ENCODE measurements around the gene BCAS3.
"Not testable (repeated sequence)": the region's sequence is repeated elsewhere in the genome, so short reads cannot be mapped to it uniquely, and the experiment has no call there.

Gene BCAS3

GRCh38 chr17:61015966-61016365, 338.3 kb downstream of the BCAS3 start:
- Mint-ChIP-seq H3K4me3 (no peak overlapping the region), H3K9me3 (no peaks in the 10 kb centered on the region), H3K36me3 (peaks cover 19% of the 10 kb centered on the region), H3K27me3 (no peaks in the 10 kb centered on the region), H3K27ac (no peak overlapping the region), H3K4me1 (no peaks in the 10 kb centered on the region)
- no peak for ATAC-seq

GRCh38 chr17:61017317-61018006, 339.8 kb downstream of the BCAS3 start:
- Mint-ChIP-seq H3K36me3 (peaks cover 19% of the 10 kb centered on the region), H3K9me3 (no peaks in the 10 kb centered on the region), H3K4me1 (no peaks in the 10 kb centered on the region), H3K4me3 (no peak overlapping the region), H3K27ac (no peak overlapping the region), H3K27me3 (no peaks in the 10 kb centered on the region)
- ATAC-seq = no peak

- Mint-ChIP-seq H3K27me3 (no peaks in the 10 kb centered on the region), H3K36me3 (peaks cover 19% of the 10 kb centered on the region), H3K4me3 (no peak overlapping the region)
Measured at GRCh38 chr17:61018938-61019337, 341.3 kb downstream of the BCAS3 start.

GRCh38 chr17:61023996-61024395, 346.3 kb downstream of the BCAS3 start:
- Mint-ChIP-seq H3K4me3 (no peak overlapping the region), H3K4me1 (no peaks in the 10 kb centered on the region), H3K9me3 (peaks cover 3% of the 10 kb centered on the region), H3K36me3 (peaks cover 1% of the 10 kb centered on the region), H3K27ac (no peak overlapping the region), H3K27me3 (no peaks in the 10 kb centered on the region)
- no peak for ATAC-seq

More at GRCh38 chr17:61018938-61019337, 341.3 kb downstream of the BCAS3 start:
- H3K9me3 Mint-ChIP-seq = no peaks in the 10 kb centered on the region
- H3K27ac Mint-ChIP-seq = no peak overlapping the region
- H3K4me1 Mint-ChIP-seq = no peaks in the 10 kb centered on the region
- no peak for ATAC-seq

- no peak overlapping the region for H3K4me3 Mint-ChIP-seq
- H3K27me3 Mint-ChIP-seq = no peaks in the 10 kb centered on the region
- H3K27ac Mint-ChIP-seq = no peak overlapping the region
- H3K36me3 Mint-ChIP-seq = no peaks in the 10 kb centered on the region
- no peak for ATAC-seq
- peaks cover 3% of the 10 kb centered on the region for H3K9me3 Mint-ChIP-seq
- no peaks in the 10 kb centered on the region for H3K4me1 Mint-ChIP-seq
Measured at GRCh38 chr17:61026818-61027217, 349.2 kb downstream of the BCAS3 start.

GRCh38 chr17:61029181-61029580, 351.5 kb downstream of the BCAS3 start:
- no peak for ATAC-seq

GRCh38 chr17:61040666-61041065, 363.0 kb downstream of the BCAS3 start:
- peaks cover 33% of the 10 kb centered on the region for H3K36me3 Mint-ChIP-seq
- no peak overlapping the region for H3K27ac Mint-ChIP-seq
- H3K27me3 Mint-ChIP-seq = no peaks in the 10 kb centered on the region
- ATAC-seq = no peak
- H3K9me3 Mint-ChIP-seq = peaks cover 3% of the 10 kb centered on the region
- H3K4me1 Mint-ChIP-seq = no peaks in the 10 kb centered on the region
- H3K4me3 Mint-ChIP-seq = no peak overlapping the region

More at GRCh38 chr17:61029181-61029580, 351.5 kb downstream of the BCAS3 start:
- Mint-ChIP-seq H3K27me3 (no peaks in the 10 kb centered on the region), H3K4me1 (no peaks in the 10 kb centered on the region), H3K9me3 (peaks cover 3% of the 10 kb centered on the region), H3K27ac (no peak overlapping the region), H3K36me3 (no peaks in the 10 kb centered on the region), H3K4me3 (no peak overlapping the region)

- not testable (repeated sequence) for H3K9me3 Mint-ChIP-seq, H3K4me3 Mint-ChIP-seq, ATAC-seq, H3K27me3 Mint-ChIP-seq, H3K4me1 Mint-ChIP-seq, H3K27ac Mint-ChIP-seq
- peaks cover 33% of the 10 kb centered on the region for H3K36me3 Mint-ChIP-seq
Measured at GRCh38 chr17:61042348-61042747, 364.7 kb downstream of the BCAS3 start.

- H3K4me1 Mint-ChIP-seq = peaks cover 5% of the 10 kb centered on the region
- ATAC-seq = no peak
- H3K27me3 Mint-ChIP-seq = no peaks in the 10 kb centered on the region
- no peaks in the 10 kb centered on the region for H3K36me3 Mint-ChIP-seq
- H3K9me3 Mint-ChIP-seq = no peaks in the 10 kb centered on the region
- H3K4me3 Mint-ChIP-seq = no peak overlapping the region
- H3K27ac Mint-ChIP-seq = no peak overlapping the region
Measured at GRCh38 chr17:61047515-61047914, 369.9 kb downstream of the BCAS3 start.

GRCh38 chr17:61048376-61049106, 370.9 kb downstream of the BCAS3 start:
- Mint-ChIP-seq H3K27me3 (no peaks in the 10 kb centered on the region), H3K36me3 (no peaks in the 10 kb centered on the region), H3K27ac (no peak overlapping the region), H3K4me3 (no peak overlapping the region), H3K4me1 (peaks cover 5% of the 10 kb centered on the region), H3K9me3 (no peaks in the 10 kb centered on the region)
- no peak for ATAC-seq

- Mint-ChIP-seq H3K27me3 (no peaks in the 10 kb centered on the region), H3K36me3 (no peaks in the 10 kb centered on the region), H3K27ac (no peak overlapping the region), H3K4me3 (no peak overlapping the region), H3K4me1 (peaks cover under 1% of the 10 kb centered on the region), H3K9me3 (no peaks in the 10 kb centered on the region)
- ATAC-seq = no peak
Measured at GRCh38 chr17:61053469-61053868, 375.8 kb downstream of the BCAS3 start.

GRCh38 chr17:61054436-61054835, 376.8 kb downstream of the BCAS3 start:
- no peaks in the 10 kb centered on the region for H3K27me3 Mint-ChIP-seq
- no peaks in the 10 kb centered on the region for H3K9me3 Mint-ChIP-seq

GRCh38 chr17:61057257-61057656, 379.6 kb downstream of the BCAS3 start:
- H3K4me3 Mint-ChIP-seq = no peak overlapping the region
- H3K36me3 Mint-ChIP-seq = peaks cover 6% of the 10 kb centered on the region
- no peaks in the 10 kb centered on the region for H3K27me3 Mint-ChIP-seq
- no peaks in the 10 kb centered on the region for H3K9me3 Mint-ChIP-seq
- H3K27ac Mint-ChIP-seq = no peak overlapping the region
- no peaks in the 10 kb centered on the region for H3K4me1 Mint-ChIP-seq
- ATAC-seq = no peak

More at GRCh38 chr17:61054436-61054835, 376.8 kb downstream of the BCAS3 start:
- Mint-ChIP-seq H3K4me1 (no peaks in the 10 kb centered on the region), H3K4me3 (no peak overlapping the region), H3K27ac (no peak overlapping the region), H3K36me3 (no peaks in the 10 kb centered on the region)
- ATAC-seq = no peak

GRCh38 chr17:61058066-61058465, 380.4 kb downstream of the BCAS3 start:
- no peak for ATAC-seq
- peaks cover 6% of the 10 kb centered on the region for H3K36me3 Mint-ChIP-seq
- no peak overlapping the region for H3K27ac Mint-ChIP-seq
- no peaks in the 10 kb centered on the region for H3K27me3 Mint-ChIP-seq
- H3K9me3 Mint-ChIP-seq = no peaks in the 10 kb centered on the region
- H3K4me1 Mint-ChIP-seq = no peaks in the 10 kb centered on the region
- H3K4me3 Mint-ChIP-seq = no peak overlapping the region

- H3K27ac Mint-ChIP-seq = no peak overlapping the region
- no peak for ATAC-seq
- H3K36me3 Mint-ChIP-seq = peaks cover 9% of the 10 kb centered on the region
- no peaks in the 10 kb centered on the region for H3K4me1 Mint-ChIP-seq
- H3K4me3 Mint-ChIP-seq = no peak overlapping the region
- no peaks in the 10 kb centered on the region for H3K9me3 Mint-ChIP-seq
- no peaks in the 10 kb centered on the region for H3K27me3 Mint-ChIP-seq
Measured at GRCh38 chr17:61063528-61063927, 385.9 kb downstream of the BCAS3 start.

All from stimulated activated memory B cell treated with anti-CD40 and anti-IgM and Interleukin-4, amounts not matched to agents 10 μg/mL and 1 μg/mL and 100 μg/mL, for 72 hours (primary cell).